ENCODE data around the gene PIAS1. TPM values are rescaled to one million over a fixed set of nuclear protein-coding genes. Genes with fewer than 3 reads are reported as not detected.

Gene PIAS1
- total RNA-seq, 1 donor from 2014 or later = 71.6 TPM

DNA sequence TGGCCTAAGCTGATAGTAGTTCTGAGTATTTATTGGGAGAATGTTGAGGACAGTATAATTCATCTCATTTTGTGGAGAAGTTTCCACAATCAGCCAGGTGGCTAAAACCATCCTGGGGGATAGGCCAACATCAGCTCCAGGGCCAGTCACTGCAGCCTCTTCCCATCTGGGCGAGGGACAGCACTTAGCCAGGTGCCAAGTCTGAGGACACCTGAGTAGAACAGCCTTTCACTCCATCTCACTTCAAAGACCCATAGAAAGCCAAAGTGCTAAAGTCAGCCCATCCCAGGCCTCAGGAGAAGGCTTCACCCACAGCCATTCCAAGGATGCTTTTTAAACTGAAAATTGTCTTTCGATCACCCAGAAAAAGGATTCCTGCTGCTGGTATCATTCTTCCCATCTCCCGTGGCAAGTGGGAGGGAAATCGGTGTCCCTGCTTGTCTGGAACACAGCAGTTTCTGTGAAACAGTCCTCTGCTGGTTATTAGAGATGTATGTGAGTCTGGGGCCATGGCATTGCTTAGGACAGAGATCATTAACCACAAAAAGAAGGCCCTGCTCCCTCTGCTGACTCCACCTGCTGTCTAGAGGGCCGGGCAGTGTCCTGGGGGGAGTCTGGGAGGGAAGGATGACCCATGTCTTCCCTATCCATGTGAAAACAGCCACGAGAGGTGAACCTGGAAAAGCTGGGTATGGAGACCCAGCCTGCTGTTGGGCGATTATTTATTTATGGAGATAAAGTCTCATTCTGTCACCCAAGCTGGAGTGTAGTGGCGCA is 141.4 kb downstream of the PIAS1 start:
- no peak for DNase-seq (ENCODE audit: low spot score, unreplicated experiment)
- H3K9me3 Mint-ChIP-seq (ENCODE audit: low read depth) = no peaks in the 10 kb centered on the region
- no peak overlapping the region for H3K4me3 Mint-ChIP-seq (ENCODE audit: low read depth)
- peaks cover 3% of the 10 kb centered on the region for H3K4me1 Mint-ChIP-seq (ENCODE audit: low read depth)
- TF ChIP-seq, protein P1, sequence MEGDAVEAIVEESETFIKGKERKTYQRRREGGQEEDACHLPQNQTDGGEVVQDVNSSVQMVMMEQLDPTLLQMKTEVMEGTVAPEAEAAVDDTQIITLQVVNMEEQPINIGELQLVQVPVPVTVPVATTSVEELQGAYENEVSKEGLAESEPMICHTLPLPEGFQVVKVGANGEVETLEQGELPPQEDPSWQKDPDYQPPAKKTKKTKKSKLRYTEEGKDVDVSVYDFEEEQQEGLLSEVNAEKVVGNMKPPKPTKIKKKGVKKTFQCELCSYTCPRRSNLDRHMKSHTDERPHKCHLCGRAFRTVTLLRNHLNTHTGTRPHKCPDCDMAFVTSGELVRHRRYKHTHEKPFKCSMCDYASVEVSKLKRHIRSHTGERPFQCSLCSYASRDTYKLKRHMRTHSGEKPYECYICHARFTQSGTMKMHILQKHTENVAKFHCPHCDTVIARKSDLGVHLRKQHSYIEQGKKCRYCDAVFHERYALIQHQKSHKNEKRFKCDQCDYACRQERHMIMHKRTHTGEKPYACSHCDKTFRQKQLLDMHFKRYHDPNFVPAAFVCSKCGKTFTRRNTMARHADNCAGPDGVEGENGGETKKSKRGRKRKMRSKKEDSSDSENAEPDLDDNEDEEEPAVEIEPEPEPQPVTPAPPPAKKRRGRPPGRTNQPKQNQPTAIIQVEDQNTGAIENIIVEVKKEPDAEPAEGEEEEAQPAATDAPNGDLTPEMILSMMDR (IDR thresholded peaks at IDR 0.05; ENCODE audit: unreplicated experiment) = no peak
- H3K27me3 Mint-ChIP-seq = no peaks in the 10 kb centered on the region
- peak overlapping the region; percentile 61 for H3K27ac Mint-ChIP-seq
- H3K36me3 Mint-ChIP-seq (ENCODE audit: insufficient read depth) = peaks cover 11% of the 10 kb centered on the region

DNA sequence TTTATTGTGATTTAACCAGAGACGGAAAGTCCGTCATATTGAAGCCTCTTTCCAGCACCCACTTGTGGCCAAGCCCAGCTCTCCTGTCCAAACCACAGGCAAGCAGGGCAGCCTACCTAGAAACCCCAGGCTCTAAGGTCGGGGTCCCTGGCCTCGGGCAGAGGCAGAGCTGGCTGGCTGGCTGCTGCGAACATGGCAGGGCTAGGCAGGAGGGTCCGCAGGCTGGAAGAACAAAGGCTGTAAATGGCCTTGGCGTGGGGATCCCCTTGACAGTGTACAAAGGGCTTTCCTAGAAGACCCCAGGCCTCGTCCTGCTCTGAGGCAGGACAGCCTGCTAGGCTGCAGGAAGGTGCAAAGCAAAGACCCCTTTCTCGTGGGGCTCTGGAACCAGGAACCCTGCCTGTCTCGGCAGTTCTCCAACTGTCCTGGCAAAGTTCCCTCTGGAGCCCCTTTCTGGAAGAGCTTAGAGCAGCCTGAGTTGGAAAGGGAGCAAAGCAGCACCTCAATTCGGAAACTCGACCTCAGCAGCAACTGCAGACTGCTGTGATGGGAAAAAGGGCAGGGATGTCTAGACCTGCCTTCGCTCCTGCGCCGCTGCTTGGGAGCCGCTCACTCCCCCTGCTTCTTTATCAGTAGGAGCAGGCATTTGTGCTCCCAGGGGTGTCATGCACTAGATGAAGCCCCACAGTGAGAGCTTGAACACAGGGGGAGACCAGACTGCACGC is 142.5 kb downstream of the PIAS1 start:
- peaks cover 11% of the 10 kb centered on the region for H3K36me3 Mint-ChIP-seq (ENCODE audit: insufficient read depth)
- H3K4me1 Mint-ChIP-seq (ENCODE audit: low read depth) = peaks cover 3% of the 10 kb centered on the region
- H3K27ac Mint-ChIP-seq = no peak overlapping the region
- no peak for DNase-seq (ENCODE audit: low spot score, unreplicated experiment)
- no peaks in the 10 kb centered on the region for H3K9me3 Mint-ChIP-seq (ENCODE audit: low read depth)
- TF ChIP-seq, protein P1 (IDR thresholded peaks at IDR 0.05; ENCODE audit: unreplicated experiment) = no peak
- no peak overlapping the region for H3K4me3 Mint-ChIP-seq (ENCODE audit: low read depth)
- H3K27me3 Mint-ChIP-seq = no peaks in the 10 kb centered on the region

DNA sequence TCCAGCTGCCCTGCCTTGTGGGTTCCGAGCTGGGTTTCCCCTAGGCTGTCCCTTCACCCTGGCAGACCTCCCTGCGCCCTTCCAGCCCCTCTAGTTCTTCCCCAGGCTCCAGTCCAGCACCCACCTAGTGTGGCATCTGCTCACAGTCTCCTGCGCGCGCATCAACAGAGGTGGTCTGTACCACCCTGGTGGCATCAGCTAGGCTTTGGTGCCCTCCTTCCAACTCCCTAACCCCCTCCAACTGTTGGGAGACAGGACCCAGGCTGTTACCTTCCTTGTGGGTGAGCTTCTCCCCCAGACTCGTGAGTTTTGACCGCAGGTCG is 143.0 kb downstream of the PIAS1 start:
- Mint-ChIP-seq H3K4me3 (ENCODE audit: low read depth) (no peak overlapping the region), H3K9me3 (ENCODE audit: low read depth) (no peaks in the 10 kb centered on the region), H3K36me3 (ENCODE audit: insufficient read depth) (peaks cover 11% of the 10 kb centered on the region), H3K27me3 (no peaks in the 10 kb centered on the region), H3K27ac (peak overlapping the region; percentile 69), H3K4me1 (ENCODE audit: low read depth) (peaks cover 3% of the 10 kb centered on the region)
- TF ChIP-seq, protein P1 (IDR thresholded peaks at IDR 0.05; ENCODE audit: unreplicated experiment) = no peak
- no peak for DNase-seq (ENCODE audit: low spot score, unreplicated experiment)

DNA sequence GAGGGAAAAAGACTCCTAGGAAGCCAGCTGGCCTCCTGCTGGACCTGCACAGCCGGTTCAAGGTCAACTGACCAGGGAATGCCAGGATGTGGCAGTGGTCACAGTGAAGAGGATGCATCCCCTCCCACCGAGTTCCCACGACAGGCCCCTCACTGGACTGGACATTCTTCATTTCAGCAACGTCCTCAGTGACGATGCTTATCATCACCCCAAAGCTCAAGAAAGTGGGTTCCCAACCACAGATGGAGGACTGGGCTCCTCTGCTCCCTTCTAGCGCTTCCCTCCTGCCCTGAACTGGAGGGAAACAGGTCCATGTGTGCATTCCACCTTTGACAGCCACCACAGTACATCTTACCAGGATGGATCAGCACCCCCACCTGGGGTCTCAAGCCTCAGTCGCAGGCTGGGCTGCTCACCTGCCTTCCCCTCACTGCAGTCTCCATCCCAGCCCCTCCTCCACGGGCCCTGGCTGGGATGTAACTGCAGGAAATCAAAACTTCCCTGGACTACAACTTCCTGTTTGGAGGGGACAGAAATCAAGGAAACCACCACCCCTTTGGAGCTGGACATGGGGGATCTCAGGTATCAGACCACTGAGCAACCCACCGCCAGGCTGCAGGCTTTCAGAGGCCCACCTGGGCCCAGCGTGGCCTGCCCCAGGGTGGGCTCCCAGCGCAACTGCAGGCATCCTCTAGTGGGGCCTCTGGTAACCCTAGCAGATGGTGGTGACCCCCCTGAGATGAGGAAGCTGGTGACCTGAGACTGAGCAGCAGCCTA is 143.7 kb downstream of the PIAS1 start:
- DNase-seq (ENCODE audit: low spot score, unreplicated experiment) = no peak
- TF ChIP-seq, protein P1 (IDR thresholded peaks at IDR 0.05; ENCODE audit: unreplicated experiment) = no peak
- peaks cover 10% of the 10 kb centered on the region for H3K36me3 Mint-ChIP-seq (ENCODE audit: insufficient read depth)

DNA sequence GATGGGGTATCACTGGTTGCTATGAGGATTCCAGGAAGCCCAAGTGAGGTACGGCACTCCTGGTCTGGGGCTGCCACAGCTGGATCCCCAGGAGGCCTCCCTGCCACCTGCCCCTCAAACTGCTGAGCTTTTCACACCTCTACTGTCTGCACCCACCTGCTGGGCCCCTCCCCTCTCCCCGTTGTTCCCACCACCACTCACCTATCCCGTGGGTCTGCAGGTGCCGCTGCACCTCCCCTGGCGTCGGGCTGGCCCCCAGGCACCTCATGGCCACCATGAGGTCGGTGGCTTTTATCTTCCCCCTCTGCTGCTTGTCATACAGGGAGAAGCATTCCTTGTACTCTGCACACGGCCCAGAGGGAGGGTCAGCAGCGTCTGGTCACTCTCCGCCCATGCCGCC is 145.2 kb downstream of the PIAS1 start:
- Mint-ChIP-seq H3K4me3 (ENCODE audit: low read depth) (no peak overlapping the region), H3K9me3 (ENCODE audit: low read depth) (no peaks in the 10 kb centered on the region), H3K36me3 (ENCODE audit: insufficient read depth) (peaks cover 5% of the 10 kb centered on the region), H3K27me3 (no peaks in the 10 kb centered on the region), H3K27ac (no peak overlapping the region), H3K4me1 (ENCODE audit: low read depth) (peaks cover 3% of the 10 kb centered on the region)
- no peak for DNase-seq (ENCODE audit: low spot score, unreplicated experiment)
- TF ChIP-seq, protein P1 (IDR thresholded peaks at IDR 0.05; ENCODE audit: unreplicated experiment) = no peak

More for the DNA sequence above, 143.7 kb downstream of the PIAS1 start:
- H3K4me1 Mint-ChIP-seq (ENCODE audit: low read depth) = peaks cover 3% of the 10 kb centered on the region
- H3K4me3 Mint-ChIP-seq (ENCODE audit: low read depth) = no peak overlapping the region
- H3K27ac Mint-ChIP-seq = peak overlapping the region; percentile 20
- no peaks in the 10 kb centered on the region for H3K9me3 Mint-ChIP-seq (ENCODE audit: low read depth)
- no peaks in the 10 kb centered on the region for H3K27me3 Mint-ChIP-seq
